HEK293 (cell line): ENCODE results near the gene FRMD8.

Experiments
- CTCF ChIA-PET: fragments of 350-600 bp; formaldehyde crosslinking; extraction: SDS; loops from one replicate; lab custom pipeline; 2021; ENCODE audit warnings: antibody characterized with exemption; lab: Yijun Ruan, JAX
- POLR2A ChIA-PET: fragments of 300-600 bp; formaldehyde crosslinking; extraction: SDS; loops from one replicate; lab custom pipeline; 2020; ENCODE audit warnings: antibody characterized with exemption, inconsistent platforms; lab: Yijun Ruan, JAX
- H3K27ac ChIP-seq: fragments of 200-500 bp; sonication (Bioruptor generic); 2 replicates; pipeline ENCODE4 v1.5.1; 2014; ENCODE audit warnings: low read depth, low read length, control low read depth, inconsistent platforms; ENCODE audit errors: extremely low read depth
- H3K36me3 ChIP-seq, 2 experiments: fragments of 200-500 bp in 1 of 2; sonication (Bioruptor generic) in 1 of 2; 1 replicate in 1 of 2; 2 replicates in 1 of 2; pipeline ENCODE4 v1.5.1; 2014 to 2017; ENCODE audit warnings: inconsistent platforms in 2 of 2, low read length in 2 of 2; ENCODE audit not compliant: control insufficient read depth in 2 of 2, insufficient read depth in 1 of 2
- H3K4me1 ChIP-seq: fragments of 200-500 bp; sonication (Bioruptor generic); 2 replicates; pipeline ENCODE4 v1.5.1; 2014; ENCODE audit warnings: mild to moderate bottlenecking, low read length, inconsistent platforms; ENCODE audit not compliant: control insufficient read depth, insufficient read depth
- H3K4me3 ChIP-seq: 2 replicates; pipeline ENCODE4 v1.5.1; 2011; ENCODE audit warnings: low read depth, mild to moderate bottlenecking, control low read depth, low read length, moderate library complexity
- H3K9me3 ChIP-seq: fragments of 200-500 bp; sonication (Bioruptor generic); 2 replicates; pipeline ENCODE4 v1.5.1; 2014; ENCODE audit warnings: low read depth, low read length, inconsistent platforms; ENCODE audit not compliant: control insufficient read depth, insufficient read depth
- EGR2 ChIP-seq: fragments of 450-650 bp; formaldehyde crosslinking; IDR thresholded peaks from 2 replicates; pipeline ENCODE4 v1.5.1; 2016; ENCODE audit warnings: low read depth, missing biosample characterization, missing genetic modification characterization
- KLF1 ChIP-seq: fragments of 450-650 bp; formaldehyde crosslinking; IDR thresholded peaks from 2 replicates; pipeline ENCODE4 v1.5.1; 2016; ENCODE audit warnings: missing biosample characterization, missing genetic modification characterization
- KLF7 ChIP-seq: fragments of 450-650 bp; formaldehyde crosslinking; IDR thresholded peaks from 2 replicates; pipeline ENCODE4 v1.5.1; 2016; ENCODE audit warnings: missing biosample characterization, missing genetic modification characterization, borderline replicate concordance
- MEIS1 ChIP-seq: sonication (generic); formaldehyde crosslinking; IDR thresholded peaks from 2 replicates; pipeline ENCODE4 v1.8.1; 2022; ENCODE audit warnings: missing genetic modification reagents, mild to moderate bottlenecking, borderline replicate concordance
- SCRT1 ChIP-seq: fragments of 450-650 bp; formaldehyde crosslinking; IDR thresholded peaks from 2 replicates; pipeline ENCODE4 v1.5.1; 2016; ENCODE audit warnings: missing biosample characterization, missing genetic modification characterization, borderline replicate concordance
- SCRT2 ChIP-seq: fragments of 450-650 bp; formaldehyde crosslinking; IDR thresholded peaks from 2 replicates; pipeline ENCODE4 v1.5.1; 2016; ENCODE audit warnings: missing biosample characterization, missing genetic modification characterization
- SP3 ChIP-seq: fragments of 450-650 bp; formaldehyde crosslinking; IDR thresholded peaks from 2 replicates; pipeline ENCODE4 v1.5.1; 2016; ENCODE audit warnings: missing biosample characterization, missing genetic modification characterization
- ZFHX2 ChIP-seq: fragments of 450-650 bp; formaldehyde crosslinking; conservative IDR thresholded peaks from 2 replicates; pipeline ENCODE4 v1.5.1; 2016; ENCODE audit warnings: missing biosample characterization, missing genetic modification characterization
- ZFP37 ChIP-seq: fragments of 450-650 bp; formaldehyde crosslinking; IDR thresholded peaks from 2 replicates; pipeline ENCODE4 v1.5.1; 2016; ENCODE audit warnings: missing biosample characterization, missing genetic modification characterization
- ZNF311 ChIP-seq: fragments of 450-650 bp; formaldehyde crosslinking; IDR thresholded peaks from 2 replicates; pipeline ENCODE4 v1.5.1; 2017; ENCODE audit warnings: missing biosample characterization, missing genetic modification characterization, borderline replicate concordance
- ZNF335 ChIP-seq: fragments of 450-650 bp; formaldehyde crosslinking; conservative IDR thresholded peaks from 2 replicates; pipeline ENCODE4 v1.5.1; 2016; ENCODE audit warnings: missing biosample characterization, missing genetic modification characterization
- ZNF341 ChIP-seq: fragments of 450-650 bp; formaldehyde crosslinking; IDR thresholded peaks from 2 replicates; pipeline ENCODE4; 2016; ENCODE audit warnings: low read depth, missing biosample characterization, missing genetic modification characterization
- ZNF426 ChIP-seq: fragments of 450-650 bp; formaldehyde crosslinking; IDR thresholded peaks from 2 replicates; pipeline ENCODE4 v1.5.1; 2017; ENCODE audit warnings: missing biosample characterization, missing genetic modification characterization, mild to moderate bottlenecking, inconsistent platforms, moderate library complexity
- ZNF473 ChIP-seq: fragments of 450-650 bp; formaldehyde crosslinking; IDR thresholded peaks from 2 replicates; pipeline ENCODE4 v1.5.1; 2017; ENCODE audit warnings: missing biosample characterization, missing genetic modification characterization
- ZNF514 ChIP-seq: fragments of 450-650 bp; formaldehyde crosslinking; IDR thresholded peaks from 2 replicates; pipeline ENCODE4 v1.5.1; 2016; ENCODE audit warnings: missing biosample characterization, missing genetic modification characterization
- ZNF580 ChIP-seq: fragments of 450-650 bp; formaldehyde crosslinking; IDR thresholded peaks from 2 replicates; pipeline ENCODE4 v1.5.1; 2016; ENCODE audit warnings: missing biosample characterization, missing genetic modification characterization
- ZNF664 ChIP-seq: fragments of 450-650 bp; formaldehyde crosslinking; IDR thresholded peaks from 2 replicates; pipeline ENCODE4 v1.5.1; 2016; ENCODE audit warnings: missing biosample characterization, missing genetic modification characterization
- ZNF670 ChIP-seq: fragments of 450-650 bp; formaldehyde crosslinking; IDR thresholded peaks from 2 replicates; pipeline ENCODE4 v1.5.1; 2016; ENCODE audit warnings: missing biosample characterization, missing genetic modification characterization, low read depth
- ZNF692 ChIP-seq: fragments of 450-650 bp; formaldehyde crosslinking; IDR thresholded peaks from 2 replicates; pipeline ENCODE4 v1.5.1; 2016; ENCODE audit warnings: missing biosample characterization, missing genetic modification characterization
- ZSCAN30 ChIP-seq: fragments of 450-650 bp; IDR thresholded peaks from 2 replicates; pipeline ENCODE4 v1.5.1; 2018; ENCODE audit warnings: missing biosample characterization, mild to moderate bottlenecking, missing genetic modification characterization, moderate library complexity
- TF ChIP-seq, protein P1 (sequence below): fragments of 450-650 bp; formaldehyde crosslinking; IDR thresholded peaks from 2 replicates; pipeline ENCODE4 v1.5.1; 2017; ENCODE audit warnings: missing biosample characterization, missing genetic modification characterization
- TF ChIP-seq, protein P2 (sequence below): fragments of 450-650 bp; formaldehyde crosslinking; IDR thresholded peaks from 2 replicates; pipeline ENCODE4 v1.5.1; 2016; ENCODE audit warnings: missing biosample characterization, missing genetic modification characterization

The FRMD8 gene

GRCh38 chr11:65424205-65425104, 38.0 kb downstream of the FRMD8 start:
- Histone ChIP-seq H3K4me3 (peak overlapping the region; percentile 68), H3K36me3 (peaks cover 0 to 58% of the 10 kb centered on the region in 2 experiments; a peak in 1 of 3 replicates), H3K9me3 (no peaks in the 10 kb centered on the region), H3K27ac (peak overlapping the region; percentile 98; the same call in 1 of the 2 replicates), H3K4me1 (0 out of 2 replicates have a peak, but pooled peaks cover under 1% of the 10 kb centered on the region)
- TF ChIP-seq ZNF692 (tag by site-specific recombination) (no peak), EGR2 (tag by site-specific recombination) (peak; percentile 98), SP3 (tag by site-specific recombination) (peak; percentile 7; the same call in 1 of the 2 replicates), ZFP37 (tag by site-specific recombination) (peak; percentile 68; the same call in 1 of the 2 replicates), ZNF335 (tag by site-specific recombination) (no peak), SCRT2 (tag by site-specific recombination) (peak; percentile 80), ZNF426 (tag by site-specific recombination) (peak; percentile 13; the same call in 1 of the 2 replicates), SCRT1 (tag by site-specific recombination) (peak; percentile 58; the same call in 1 of the 2 replicates), ZFHX2 (tag by site-specific recombination) (peak; percentile 99)
- TF ChIP-seq, protein P1, sequence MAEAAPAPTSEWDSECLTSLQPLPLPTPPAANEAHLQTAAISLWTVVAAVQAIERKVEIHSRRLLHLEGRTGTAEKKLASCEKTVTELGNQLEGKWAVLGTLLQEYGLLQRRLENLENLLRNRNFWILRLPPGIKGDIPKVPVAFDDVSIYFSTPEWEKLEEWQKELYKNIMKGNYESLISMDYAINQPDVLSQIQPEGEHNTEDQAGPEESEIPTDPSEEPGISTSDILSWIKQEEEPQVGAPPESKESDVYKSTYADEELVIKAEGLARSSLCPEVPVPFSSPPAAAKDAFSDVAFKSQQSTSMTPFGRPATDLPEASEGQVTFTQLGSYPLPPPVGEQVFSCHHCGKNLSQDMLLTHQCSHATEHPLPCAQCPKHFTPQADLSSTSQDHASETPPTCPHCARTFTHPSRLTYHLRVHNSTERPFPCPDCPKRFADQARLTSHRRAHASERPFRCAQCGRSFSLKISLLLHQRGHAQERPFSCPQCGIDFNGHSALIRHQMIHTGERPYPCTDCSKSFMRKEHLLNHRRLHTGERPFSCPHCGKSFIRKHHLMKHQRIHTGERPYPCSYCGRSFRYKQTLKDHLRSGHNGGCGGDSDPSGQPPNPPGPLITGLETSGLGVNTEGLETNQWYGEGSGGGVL = peak; percentile 87
- TF ChIP-seq, protein P2, sequence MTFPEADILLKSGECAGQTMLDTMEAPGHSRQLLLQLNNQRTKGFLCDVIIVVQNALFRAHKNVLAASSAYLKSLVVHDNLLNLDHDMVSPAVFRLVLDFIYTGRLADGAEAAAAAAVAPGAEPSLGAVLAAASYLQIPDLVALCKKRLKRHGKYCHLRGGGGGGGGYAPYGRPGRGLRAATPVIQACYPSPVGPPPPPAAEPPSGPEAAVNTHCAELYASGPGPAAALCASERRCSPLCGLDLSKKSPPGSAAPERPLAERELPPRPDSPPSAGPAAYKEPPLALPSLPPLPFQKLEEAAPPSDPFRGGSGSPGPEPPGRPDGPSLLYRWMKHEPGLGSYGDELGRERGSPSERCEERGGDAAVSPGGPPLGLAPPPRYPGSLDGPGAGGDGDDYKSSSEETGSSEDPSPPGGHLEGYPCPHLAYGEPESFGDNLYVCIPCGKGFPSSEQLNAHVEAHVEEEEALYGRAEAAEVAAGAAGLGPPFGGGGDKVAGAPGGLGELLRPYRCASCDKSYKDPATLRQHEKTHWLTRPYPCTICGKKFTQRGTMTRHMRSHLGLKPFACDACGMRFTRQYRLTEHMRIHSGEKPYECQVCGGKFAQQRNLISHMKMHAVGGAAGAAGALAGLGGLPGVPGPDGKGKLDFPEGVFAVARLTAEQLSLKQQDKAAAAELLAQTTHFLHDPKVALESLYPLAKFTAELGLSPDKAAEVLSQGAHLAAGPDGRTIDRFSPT (tag by site-specific recombination) = peak; percentile 54
- ChIA-PET CTCF (interaction anchor here (0.8 to 2.6 kb wide), 8 partner anchors 8 to 108 kb away, joined by 3 to 15 read pairs (median 3); no protein-coding TSS in a partner anchor), POLR2A (interaction anchor here (1.0 to 16.9 kb wide), 23 partner anchors 11 to 646 kb away, joined by 3 to 1129 read pairs (median 9); partner anchors contain the start of genes MALAT1, POLA2, SF1 and SIPA1)

DNA sequence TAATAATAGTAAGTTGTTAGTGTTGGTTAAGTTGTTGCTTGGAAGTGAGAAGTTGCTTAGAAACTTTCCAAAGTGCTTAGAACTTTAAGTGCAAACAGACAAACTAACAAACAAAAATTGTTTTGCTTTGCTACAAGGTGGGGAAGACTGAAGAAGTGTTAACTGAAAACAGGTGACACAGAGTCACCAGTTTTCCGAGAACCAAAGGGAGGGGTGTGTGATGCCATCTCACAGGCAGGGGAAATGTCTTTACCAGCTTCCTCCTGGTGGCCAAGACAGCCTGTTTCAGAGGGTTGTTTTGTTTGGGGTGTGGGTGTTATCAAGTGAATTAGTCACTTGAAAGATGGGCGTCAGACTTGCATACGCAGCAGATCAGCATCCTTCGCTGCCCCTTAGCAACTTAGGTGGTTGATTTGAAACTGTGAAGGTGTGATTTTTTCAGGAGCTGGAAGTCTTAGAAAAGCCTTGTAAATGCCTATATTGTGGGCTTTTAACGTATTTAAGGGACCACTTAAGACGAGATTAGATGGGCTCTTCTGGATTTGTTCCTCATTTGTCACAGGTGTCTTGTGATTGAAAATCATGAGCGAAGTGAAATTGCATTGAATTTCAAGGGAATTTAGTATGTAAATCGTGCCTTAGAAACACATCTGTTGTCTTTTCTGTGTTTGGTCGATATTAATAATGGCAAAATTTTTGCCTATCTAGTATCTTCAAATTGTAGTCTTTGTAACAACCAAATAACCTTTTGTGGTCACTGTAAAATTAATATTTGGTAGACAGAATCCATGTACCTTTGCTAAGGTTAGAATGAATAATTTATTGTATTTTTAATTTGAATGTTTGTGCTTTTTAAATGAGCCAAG, 38.9 kb downstream of the FRMD8 start:
- H3K4me3 ChIP-seq = peak overlapping the region; percentile 68
- no peaks in the 10 kb centered on the region for H3K4me1 ChIP-seq
- POLR2A ChIA-PET = interaction anchor here (1.1 to 16.9 kb wide), 11 partner anchors 10 to 74 kb away, joined by 4 to 1129 read pairs (median 28); partner anchors contain the start of genes MALAT1 and SLC25A45
- CTCF ChIA-PET = interaction anchor here (0.8 to 2.6 kb wide), 6 partner anchors 10 to 622 kb away, joined by 3 to 15 read pairs (median 3); no protein-coding TSS in a partner anchor
- 0 out of 2 replicates have a peak overlapping the region, but pooled peaks have one; percentile 2 for H3K27ac ChIP-seq
- H3K36me3 ChIP-seq = peaks cover 0 to 58% of the 10 kb centered on the region in 2 experiments; a peak in 1 of 3 replicates
- no peaks in the 10 kb centered on the region for H3K9me3 ChIP-seq
- no peak for TF ChIP-seq ZSCAN30 (tag by site-specific recombination)
- TF ChIP-seq ZNF341 (tag by site-specific recombination) = no peak
- no peak for TF ChIP-seq ZNF670 (tag by site-specific recombination)
- no peak for TF ChIP-seq ZNF514
- TF ChIP-seq ZNF580 (tag by site-specific recombination) = no peak
- no peak for TF ChIP-seq MEIS1 (CRISPR knock-in tag)
- no peak for TF ChIP-seq ZNF311
- TF ChIP-seq ZNF664 (tag by site-specific recombination) = no peak
- TF ChIP-seq KLF1 (tag by site-specific recombination) = peak; percentile 68; the same call in 1 of the 2 replicates
- TF ChIP-seq, protein P2 (tag by site-specific recombination) = no peak
- TF ChIP-seq ZNF473 (tag by site-specific recombination) = no peak
- TF ChIP-seq KLF7 = no peak
